ENCODE results near the gene ASXL2.

The ASXL2 gene

GRCh38 chr2:25690058-25690457 is 188.2 kb downstream of the ASXL2 start:
- Mint-ChIP-seq H3K27ac (no peak overlapping the region), H3K4me3 (no peak overlapping the region), H3K9me3 (no peaks in the 10 kb centered on the region), H3K4me1 (no peaks in the 10 kb centered on the region), H3K36me3 (no peaks in the 10 kb centered on the region)
- ATAC-seq = peak; percentile 67
- no peak for DNase-seq (ENCODE audit: low spot score in 2 of 2)

GRCh38 chr2:25688236-25688635 is 190.1 kb downstream of the ASXL2 start:
- Mint-ChIP-seq H3K27ac (no peak overlapping the region), H3K9me3 (no peaks in the 10 kb centered on the region), H3K4me3 (no peak overlapping the region), H3K4me1 (no peaks in the 10 kb centered on the region), H3K36me3 (no peaks in the 10 kb centered on the region)
- ATAC-seq = no peak
- DNase-seq (ENCODE audit: low spot score in 2 of 2) = no peak

GRCh38 chr2:25685741-25686140 is 192.5 kb downstream of the ASXL2 start:
- no peak overlapping the region for H3K4me3 Mint-ChIP-seq
- no peak overlapping the region for H3K27ac Mint-ChIP-seq
- H3K4me1 Mint-ChIP-seq = no peaks in the 10 kb centered on the region
- no peaks in the 10 kb centered on the region for H3K9me3 Mint-ChIP-seq
- DNase-seq (ENCODE audit: low spot score in 2 of 2) (no peak), ATAC-seq (no peak)
- H3K36me3 Mint-ChIP-seq = no peaks in the 10 kb centered on the region

- ATAC-seq = no peak
- Mint-ChIP-seq H3K4me3 (no peak overlapping the region), H3K27ac (no peak overlapping the region), H3K4me1 (no peaks in the 10 kb centered on the region), H3K9me3 (no peaks in the 10 kb centered on the region), H3K36me3 (no peaks in the 10 kb centered on the region)
- DNase-seq (ENCODE audit: low spot score in 2 of 2) = no peak
Observed at GRCh38 chr2:25684577-25685473, 193.5 kb downstream of the ASXL2 start.

Measured in stimulated activated effector memory CD8-positive, alpha-beta T cell treated with anti-CD3 and anti-CD28 coated beads, Interleukin-12 subunit alpha, Interleukin-12 subunit beta, amount 100 ng/mL, for 72 hours (primary cell).